ENCODE results near the gene ST6GALNAC3. TPM values are rescaled to one million over a fixed set of nuclear protein-coding genes. Genes with fewer than 3 reads are reported as not detected.

The ST6GALNAC3 gene
- total RNA-seq, 2 donors from 2014 or later, result 2.5 to 5.7 TPM

GRCh38 chr1:76285578-76286135, 211.1 kb downstream of the ST6GALNAC3 start:
- Histone ChIP-seq H3K4me3 (no peak overlapping the region), H3K9ac (ENCODE audit: low read depth in 2 of 2, low read length in 2 of 2) (no peak overlapping the region), H3K27me3 (no peaks in the 10 kb centered on the region), H3K4me1 (no peaks in the 10 kb centered on the region), H3K27ac (no peak overlapping the region), H3K9me3 (no peaks in the 10 kb centered on the region), H3K36me3 (no peaks in the 10 kb centered on the region)
- TF ChIP-seq CTCF (IDR thresholded peaks at IDR 0.05), result no peak
- no peak for DNase-seq
- intact Hi-C loops (cut with DNase I), result no loop called here

GRCh38 chr1:76287917-76288316, 213.4 kb downstream of the ST6GALNAC3 start:
- H3K4me1 ChIP-seq, result no peaks in the 10 kb centered on the region

GRCh38 chr1:76288758-76289483, 214.4 kb downstream of the ST6GALNAC3 start:
- Histone ChIP-seq H3K27me3 (no peaks in the 10 kb centered on the region), H3K4me3 (no peak overlapping the region), H3K27ac (no peak overlapping the region), H3K4me1 (no peaks in the 10 kb centered on the region), H3K36me3 (no peaks in the 10 kb centered on the region), H3K9ac (ENCODE audit: low read depth in 2 of 2, low read length in 2 of 2) (no peak overlapping the region), H3K9me3 (no peaks in the 10 kb centered on the region)
- intact Hi-C loops (cut with DNase I), result no loop called here
- DNase-seq, result no peak
- TF ChIP-seq CTCF (IDR thresholded peaks at IDR 0.05), result no peak

More at GRCh38 chr1:76287917-76288316, 213.4 kb downstream of the ST6GALNAC3 start:
- no peak for DNase-seq
- intact Hi-C loops (cut with DNase I), result no loop called here
- Histone ChIP-seq H3K27me3 (no peaks in the 10 kb centered on the region), H3K9me3 (no peaks in the 10 kb centered on the region), H3K4me3 (no peak overlapping the region), H3K27ac (no peak overlapping the region), H3K9ac (ENCODE audit: low read depth in 2 of 2, low read length in 2 of 2) (no peak overlapping the region), H3K36me3 (no peaks in the 10 kb centered on the region)
- TF ChIP-seq CTCF (IDR thresholded peaks at IDR 0.05), result no peak

- Histone ChIP-seq H3K9ac (ENCODE audit: low read depth in 2 of 2, low read length in 2 of 2) (no peak overlapping the region), H3K9me3 (no peaks in the 10 kb centered on the region), H3K4me1 (no peaks in the 10 kb centered on the region), H3K4me3 (no peak overlapping the region), H3K27ac (no peak overlapping the region), H3K27me3 (no peaks in the 10 kb centered on the region), H3K36me3 (no peaks in the 10 kb centered on the region)
- DNase-seq, result no peak
- intact Hi-C loops (cut with DNase I), result no loop called here
- TF ChIP-seq CTCF (IDR thresholded peaks at IDR 0.05), result no peak
These were observed 215.1 kb downstream of the ST6GALNAC3 start for GRCh38 chr1:76289692-76290091.

- Histone ChIP-seq H3K9ac (ENCODE audit: low read depth in 2 of 2, low read length in 2 of 2) (no peak overlapping the region), H3K36me3 (no peaks in the 10 kb centered on the region), H3K9me3 (no peaks in the 10 kb centered on the region), H3K27me3 (no peaks in the 10 kb centered on the region), H3K27ac (no peak overlapping the region), H3K4me3 (no peak overlapping the region), H3K4me1 (no peaks in the 10 kb centered on the region)
- intact Hi-C loops (cut with DNase I), result no loop called here
- DNase-seq, result no peak
- TF ChIP-seq CTCF (IDR thresholded peaks at IDR 0.05), result no peak
These were observed 215.7 kb downstream of the ST6GALNAC3 start for GRCh38 chr1:76290271-76290670.

Data from colonic mucosa (tissue), 4 donors.